Progenitor cell of endocrine pancreas (in vitro differentiated cells): Measurements from ENCODE around the gene TOM1L2. TPM values are rescaled to one million over a fixed set of nuclear protein-coding genes. Genes with fewer than 3 reads are reported as not detected.

Experiments used
- DNase-seq: peaks from one replicate; pipeline ENCODE4 v3.0.0; 2021; ENCODE audit warnings: low spot score; ENCODE audit not compliant: unreplicated experiment
- H3K27ac Mint-ChIP-seq: 2 replicates; pipeline ENCODE4 v1.8.0; 2021; ENCODE audit warnings: mild to moderate bottlenecking, moderate library complexity, mixed read lengths
- H3K27me3 Mint-ChIP-seq: 2 replicates; pipeline ENCODE4 v1.8.0; 2021; ENCODE audit warnings: mixed read lengths
- H3K36me3 Mint-ChIP-seq: 2 replicates; pipeline ENCODE4 v1.8.0; 2022; ENCODE audit warnings: mixed read lengths; ENCODE audit not compliant: insufficient read depth
- H3K4me1 Mint-ChIP-seq: 2 replicates; pipeline ENCODE4 v1.8.0; 2021; ENCODE audit warnings: low read depth, mixed read lengths
- H3K4me3 Mint-ChIP-seq: 2 replicates; pipeline ENCODE4 v1.8.0; 2021; ENCODE audit warnings: low read depth, mild to moderate bottlenecking, moderate library complexity, mixed read lengths
- H3K9me3 Mint-ChIP-seq: 2 replicates; pipeline ENCODE4 v1.8.0; 2021; ENCODE audit warnings: low read depth, mixed read lengths
- CTCF ChIP-seq: fragments of 200-600 bp; sonication (generic); IDR thresholded peaks from one replicate; pipeline ENCODE4 v1.5.0; 2021; ENCODE audit warnings: antibody characterized with exemption, mild to moderate bottlenecking; ENCODE audit not compliant: unreplicated experiment
- total RNA-seq: library from RNA; stranded (reverse); gene quantifications from 2 replicates; pipeline ENCODE4 v1.2.1, GENCODE V29; 2021

TOM1L2 gene
- total RNA-seq, 1 donor from 2014 or later, result 29.4 TPM

- Mint-ChIP-seq H3K27ac (no peak overlapping the region), H3K4me3 (no peak overlapping the region), H3K27me3 (peaks cover 3% of the 10 kb centered on the region), H3K4me1 (peaks cover 13% of the 10 kb centered on the region), H3K9me3 (no peaks in the 10 kb centered on the region), H3K36me3 (peaks cover 18% of the 10 kb centered on the region)
- DNase-seq, result no peak
- no peak for TF ChIP-seq CTCF
These were observed 164.8 kb downstream of the TOM1L2 start for GRCh38 chr17:17807440-17807839.

- no peak for TF ChIP-seq CTCF
- DNase-seq, result no peak
- H3K4me3 Mint-ChIP-seq, result no peak overlapping the region
- H3K27ac Mint-ChIP-seq, result peak overlapping the region; percentile 86
- H3K27me3 Mint-ChIP-seq, result peaks cover 3% of the 10 kb centered on the region
- peaks cover 8% of the 10 kb centered on the region for H3K4me1 Mint-ChIP-seq
- no peaks in the 10 kb centered on the region for H3K9me3 Mint-ChIP-seq
- H3K36me3 Mint-ChIP-seq, result peaks cover 18% of the 10 kb centered on the region
These were observed 165.5 kb downstream of the TOM1L2 start for GRCh38 chr17:17806611-17807274.

GRCh38 chr17:17806035-17806434 is 166.2 kb downstream of the TOM1L2 start:
- Mint-ChIP-seq H3K36me3 (peaks cover 18% of the 10 kb centered on the region), H3K9me3 (no peaks in the 10 kb centered on the region), H3K27me3 (peaks cover 3% of the 10 kb centered on the region), H3K27ac (no peak overlapping the region), H3K4me3 (no peak overlapping the region), H3K4me1 (peaks cover 3% of the 10 kb centered on the region)
- no peak for DNase-seq
- no peak for TF ChIP-seq CTCF

GRCh38 chr17:17805575-17805974 is 166.6 kb downstream of the TOM1L2 start:
- H3K4me3 Mint-ChIP-seq, result no peak overlapping the region
- peaks cover 18% of the 10 kb centered on the region for H3K36me3 Mint-ChIP-seq
- peak overlapping the region; percentile 21 for H3K27ac Mint-ChIP-seq
- no peak for DNase-seq
- H3K27me3 Mint-ChIP-seq, result peaks cover 3% of the 10 kb centered on the region
- H3K9me3 Mint-ChIP-seq, result no peaks in the 10 kb centered on the region
- no peak for TF ChIP-seq CTCF
- peaks cover 3% of the 10 kb centered on the region for H3K4me1 Mint-ChIP-seq

GRCh38 chr17:17804007-17804406 is 168.2 kb downstream of the TOM1L2 start:
- Mint-ChIP-seq H3K27me3 (peaks cover 3% of the 10 kb centered on the region), H3K4me3 (no peak overlapping the region), H3K36me3 (peaks cover 20% of the 10 kb centered on the region), H3K4me1 (peaks cover 4% of the 10 kb centered on the region), H3K27ac (no peak overlapping the region), H3K9me3 (no peaks in the 10 kb centered on the region)
- no peak for DNase-seq
- TF ChIP-seq CTCF, result no peak
